Neuronal stem cell (in vitro differentiated cells): Measurements from ENCODE around the gene GALNT14.

Experiments
- DNase-seq: peaks from one replicate; pipeline ENCODE4 v3.0.0-alpha.2; 2013; ENCODE audit warnings: low spot score
- H2AFZ ChIP-seq: one replicate; pipeline ENCODE4 v1.6.1; 2013; ENCODE audit warnings: mild to moderate bottlenecking, low read length, inconsistent platforms
- H2AK5ac ChIP-seq: 2 replicates; pipeline ENCODE4 v1.6.1; 2013; ENCODE audit warnings: low read depth, mild to moderate bottlenecking, inconsistent platforms, low read length, moderate library complexity, mixed read lengths
- H2BK120ac ChIP-seq: 2 replicates; pipeline ENCODE4 v1.6.1; 2013; ENCODE audit warnings: low read depth, mild to moderate bottlenecking, inconsistent platforms, low read length, moderate library complexity, mixed read lengths
- H2BK12ac ChIP-seq: one replicate; pipeline ENCODE4 v1.6.1; 2013; ENCODE audit warnings: low read length, inconsistent platforms
- H2BK15ac ChIP-seq: 2 replicates; pipeline ENCODE4 v1.6.1; 2013; ENCODE audit warnings: mild to moderate bottlenecking, low read length, inconsistent platforms, mixed read lengths
- H2BK5ac ChIP-seq: one replicate; pipeline ENCODE4 v1.6.1; 2013; ENCODE audit warnings: inconsistent platforms, mild to moderate bottlenecking, low read length, moderate library complexity
- H3K14ac ChIP-seq: one replicate; pipeline ENCODE4 v1.6.1; 2013; ENCODE audit warnings: low read length, inconsistent platforms
- H3K18ac ChIP-seq: 2 replicates; pipeline ENCODE4 v1.6.1; 2013; ENCODE audit warnings: low read length, inconsistent platforms
- H3K23ac ChIP-seq: 2 replicates; pipeline ENCODE4 v1.6.1; 2013; ENCODE audit warnings: low read depth, mild to moderate bottlenecking, mixed read lengths, low read length, inconsistent platforms; ENCODE audit not compliant: poor library complexity
- H3K27ac ChIP-seq: replicated peaks from 3 replicates; pipeline ENCODE4 v1.5.1; 2013; ENCODE audit warnings: low read length, inconsistent platforms
- H3K27me3 ChIP-seq, 3 experiments: 2 replicates each; pipeline ENCODE4 v1.6.1; 2013; ENCODE audit warnings: low read length in 3 of 3, mild to moderate bottlenecking in 2 of 3, inconsistent platforms in 1 of 3, low read depth in 1 of 3, mixed read lengths in 1 of 3, moderate library complexity in 1 of 3; ENCODE audit not compliant: control insufficient read depth in 3 of 3, insufficient read depth in 3 of 3
- H3K36me3 ChIP-seq, 2 donors: replicated peaks in 1 of 2; 2 replicates each; pipeline ENCODE4 v1.6.1; 2013; ENCODE audit warnings: low read length in 2 of 2; ENCODE audit not compliant: control insufficient read depth in 2 of 2, insufficient read depth in 2 of 2
- H3K4ac ChIP-seq: 2 replicates; pipeline ENCODE4 v1.6.1; 2013; ENCODE audit warnings: inconsistent platforms, mild to moderate bottlenecking, low read length, moderate library complexity
- H3K4me1 ChIP-seq, 2 donors: 1 replicate in 1 of 2; 2 replicates in 1 of 2; pipeline ENCODE4 v1.6.1; 2013; ENCODE audit warnings: low read length in 2 of 2, low read depth in 1 of 2; ENCODE audit not compliant: control insufficient read depth in 2 of 2, insufficient read depth in 1 of 2
- H3K4me2 ChIP-seq: one replicate; pipeline ENCODE4 v1.6.1; 2013; ENCODE audit warnings: mild to moderate bottlenecking, low read length, inconsistent platforms; ENCODE audit not compliant: insufficient read depth, poor library complexity, severe bottlenecking
- H3K4me3 ChIP-seq, 2 donors: 2 replicates each; pipeline ENCODE4 v1.5.1; 2013; ENCODE audit warnings: low read length in 2 of 2, mild to moderate bottlenecking in 2 of 2, inconsistent platforms in 1 of 2, moderate library complexity in 1 of 2
- H3K79me1 ChIP-seq: one replicate; pipeline ENCODE4 v1.6.1; 2013; ENCODE audit warnings: low read depth, mild to moderate bottlenecking, inconsistent platforms, low read length, moderate library complexity
- H3K9ac ChIP-seq: one replicate; pipeline ENCODE4 v1.6.1; 2013; ENCODE audit warnings: mild to moderate bottlenecking, low read depth, low read length, inconsistent platforms; ENCODE audit not compliant: poor library complexity
- H3K9me3 ChIP-seq, 2 donors: replicated peaks in 1 of 2; 2 replicates each; pipeline versions ENCODE3 to v1.6.1; 2013; ENCODE audit warnings: low read length in 2 of 2, mild to moderate bottlenecking in 2 of 2, inconsistent platforms in 1 of 2, low read depth in 1 of 2, mixed read lengths in 1 of 2, moderate library complexity in 1 of 2; ENCODE audit not compliant: control insufficient read depth in 2 of 2, insufficient read depth in 1 of 2
- H4K8ac ChIP-seq: one replicate; pipeline ENCODE4 v1.6.1; 2013; ENCODE audit warnings: low read depth, mild to moderate bottlenecking, inconsistent platforms, low read length, moderate library complexity
- H4K91ac ChIP-seq: one replicate; pipeline ENCODE4 v1.6.1; 2013; ENCODE audit warnings: low read length, low read depth, mild to moderate bottlenecking, inconsistent platforms; ENCODE audit not compliant: poor library complexity
- WGBS, 2 donors: extraction: QIAGEN DNeasy Blood & Tissue Kit; methylation state at CpG; one replicate each; pipeline ENCODE4 v1.1.7; 2013; ENCODE audit warnings: missing lambda C conversion rate in 2 of 2, mixed read lengths in 1 of 2; ENCODE audit not compliant: insufficient read length in 2 of 2, insufficient replicate concordance in 1 of 2; ENCODE audit errors: extremely low coverage in 2 of 2; 5-methylcytosine and 5-hydroxymethylcytosine counted together

The GALNT14 gene

GRCh38 chr2:30942419-30942818, 195.8 kb downstream of the GALNT14 start:
- Histone ChIP-seq H3K36me3 (no peaks in the 10 kb centered on the region), H3K4ac (no peak overlapping the region), H2AK5ac (no peak overlapping the region), H3K79me1 (no peaks in the 10 kb centered on the region), H4K91ac (no peak overlapping the region), H3K27me3 (no peaks in the 10 kb centered on the region), H3K4me2 (no peak overlapping the region), H2BK120ac (no peak overlapping the region), H3K4me3 (no peak overlapping the region), H3K27ac (no peak overlapping the region), H3K4me1 (no peaks in the 10 kb centered on the region), H3K18ac (no peak overlapping the region), H2BK15ac (no peak overlapping the region), H2BK5ac (no peak overlapping the region), H3K9ac (no peak overlapping the region), H2AFZ (no peak overlapping the region), H3K14ac (no peak overlapping the region), H2BK12ac (no peak overlapping the region), H3K9me3 (no peaks in the 10 kb centered on the region), H4K8ac (no peak overlapping the region), H3K23ac (no peak overlapping the region)
- WGBS, 2 donors: no CpG with 5 or more reads among the region's 5 CpGs
- no peak for DNase-seq

- Histone ChIP-seq H3K4me1 (no peaks in the 10 kb centered on the region), H3K4ac (no peak overlapping the region), H3K4me2 (no peak overlapping the region), H2BK12ac (no peak overlapping the region), H2BK120ac (no peak overlapping the region), H3K9me3 (no peaks in the 10 kb centered on the region), H3K23ac (no peak overlapping the region), H4K91ac (no peak overlapping the region), H3K27me3 (no peaks in the 10 kb centered on the region), H3K27ac (no peak overlapping the region), H2BK5ac (no peak overlapping the region), H2AK5ac (no peak overlapping the region), H2BK15ac (no peak overlapping the region), H3K18ac (no peak overlapping the region), H3K14ac (no peak overlapping the region), H3K9ac (no peak overlapping the region), H4K8ac (no peak overlapping the region), H3K36me3 (no peaks in the 10 kb centered on the region), H3K79me1 (no peaks in the 10 kb centered on the region), H2AFZ (no peak overlapping the region), H3K4me3 (no peak overlapping the region)
- no peak for DNase-seq
- no CpG with 5 or more reads among the region's 2 CpGs for WGBS, 2 donors
These were observed 197.4 kb downstream of the GALNT14 start for GRCh38 chr2:30940839-30941238.

- Histone ChIP-seq H3K9me3 (no peaks in the 10 kb centered on the region), H3K23ac (no peak overlapping the region), H2BK15ac (no peak overlapping the region), H2BK5ac (no peak overlapping the region), H3K36me3 (no peaks in the 10 kb centered on the region), H3K4me3 (no peak overlapping the region), H3K27me3 (no peaks in the 10 kb centered on the region), H3K27ac (no peak overlapping the region), H3K4ac (no peak overlapping the region), H2AK5ac (peak overlapping the region; percentile 4), H2AFZ (no peak overlapping the region), H2BK12ac (no peak overlapping the region), H3K4me1 (no peaks in the 10 kb centered on the region), H3K79me1 (no peaks in the 10 kb centered on the region), H3K4me2 (no peak overlapping the region), H3K14ac (no peak overlapping the region), H3K9ac (no peak overlapping the region), H4K8ac (peak overlapping the region; percentile 83), H4K91ac (no peak overlapping the region), H2BK120ac (no peak overlapping the region), H3K18ac (no peak overlapping the region)
- WGBS, 2 donors: no CpG with 5 or more reads among the region's 4 CpGs
- no peak for DNase-seq
These were observed 198.9 kb downstream of the GALNT14 start for GRCh38 chr2:30939364-30939763.

GRCh38 chr2:30938196-30938595, 200.0 kb downstream of the GALNT14 start:
- Histone ChIP-seq H4K91ac (no peak overlapping the region), H3K36me3 (no peaks in the 10 kb centered on the region), H3K18ac (no peak overlapping the region), H2BK5ac (no peak overlapping the region), H2AFZ (no peak overlapping the region), H4K8ac (no peak overlapping the region), H2BK15ac (no peak overlapping the region), H3K4me1 (no peaks in the 10 kb centered on the region), H3K79me1 (no peaks in the 10 kb centered on the region), H2AK5ac (no peak overlapping the region), H2BK120ac (no peak overlapping the region), H3K4me3 (no peak overlapping the region), H3K27ac (no peak overlapping the region), H3K4ac (no peak overlapping the region), H3K4me2 (no peak overlapping the region), H3K9me3 (no peaks in the 10 kb centered on the region), H2BK12ac (no peak overlapping the region), H3K14ac (no peak overlapping the region), H3K27me3 (no peaks in the 10 kb centered on the region), H3K23ac (no peak overlapping the region), H3K9ac (no peak overlapping the region)
- no peak for DNase-seq
- WGBS, 2 donors: no CpG with 5 or more reads among the region's 1 CpG
